ENCODE results near the gene FGGY.
"Not testable (repeated sequence)": the region's sequence is repeated elsewhere in the genome, so short reads cannot be mapped to it uniquely, and the experiment has no call there.

Gene FGGY

GRCh38 chr1:59526240-59526639 is 229.3 kb downstream of the FGGY start:
- Histone ChIP-seq H3K27ac (no peak overlapping the region), H3K36me3 (no peaks in the 10 kb centered on the region), H3K4me3 (ENCODE audit: low read depth, low read length) (no peak overlapping the region), H3K27me3 (ENCODE audit: insufficient read depth, low read depth, severe bottlenecking) (no peaks in the 10 kb centered on the region), H3K9me3 (ENCODE audit: severe bottlenecking) (no peaks in the 10 kb centered on the region)
- TF ChIP-seq, protein P1, sequence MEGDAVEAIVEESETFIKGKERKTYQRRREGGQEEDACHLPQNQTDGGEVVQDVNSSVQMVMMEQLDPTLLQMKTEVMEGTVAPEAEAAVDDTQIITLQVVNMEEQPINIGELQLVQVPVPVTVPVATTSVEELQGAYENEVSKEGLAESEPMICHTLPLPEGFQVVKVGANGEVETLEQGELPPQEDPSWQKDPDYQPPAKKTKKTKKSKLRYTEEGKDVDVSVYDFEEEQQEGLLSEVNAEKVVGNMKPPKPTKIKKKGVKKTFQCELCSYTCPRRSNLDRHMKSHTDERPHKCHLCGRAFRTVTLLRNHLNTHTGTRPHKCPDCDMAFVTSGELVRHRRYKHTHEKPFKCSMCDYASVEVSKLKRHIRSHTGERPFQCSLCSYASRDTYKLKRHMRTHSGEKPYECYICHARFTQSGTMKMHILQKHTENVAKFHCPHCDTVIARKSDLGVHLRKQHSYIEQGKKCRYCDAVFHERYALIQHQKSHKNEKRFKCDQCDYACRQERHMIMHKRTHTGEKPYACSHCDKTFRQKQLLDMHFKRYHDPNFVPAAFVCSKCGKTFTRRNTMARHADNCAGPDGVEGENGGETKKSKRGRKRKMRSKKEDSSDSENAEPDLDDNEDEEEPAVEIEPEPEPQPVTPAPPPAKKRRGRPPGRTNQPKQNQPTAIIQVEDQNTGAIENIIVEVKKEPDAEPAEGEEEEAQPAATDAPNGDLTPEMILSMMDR (IDR thresholded peaks at IDR 0.05; ENCODE audit: low read depth, low read length), result no peak
- no peak for DNase-seq

- no peak overlapping the region for H3K27ac ChIP-seq
- no peaks in the 10 kb centered on the region for H3K36me3 ChIP-seq
- no peaks in the 10 kb centered on the region for H3K27me3 ChIP-seq (ENCODE audit: insufficient read depth, low read depth, severe bottlenecking)
- TF ChIP-seq, protein P1 (IDR thresholded peaks at IDR 0.05; ENCODE audit: low read depth, low read length), result no peak
- H3K4me3 ChIP-seq (ENCODE audit: low read depth, low read length), result no peak overlapping the region
- DNase-seq, result no peak
- peaks cover under 1% of the 10 kb centered on the region for H3K9me3 ChIP-seq (ENCODE audit: severe bottlenecking)
Observed at GRCh38 chr1:59528471-59528870, 231.6 kb downstream of the FGGY start.

- H3K27ac ChIP-seq, result no peak overlapping the region
- H3K36me3 ChIP-seq, result no peaks in the 10 kb centered on the region
- TF ChIP-seq, protein P1 (IDR thresholded peaks at IDR 0.05; ENCODE audit: low read depth, low read length), result no peak
- H3K4me3 ChIP-seq (ENCODE audit: low read depth, low read length), result no peak overlapping the region
- H3K9me3 ChIP-seq (ENCODE audit: severe bottlenecking), result peaks cover 2% of the 10 kb centered on the region
- no peak for DNase-seq
- no peaks in the 10 kb centered on the region for H3K27me3 ChIP-seq (ENCODE audit: insufficient read depth, low read depth, severe bottlenecking)
Observed at GRCh38 chr1:59528900-59529299, 232.0 kb downstream of the FGGY start.

- no peak overlapping the region for H3K4me3 ChIP-seq (ENCODE audit: low read depth, low read length)
- no peaks in the 10 kb centered on the region for H3K36me3 ChIP-seq
- no peaks in the 10 kb centered on the region for H3K27me3 ChIP-seq (ENCODE audit: insufficient read depth, low read depth, severe bottlenecking)
- peaks cover 2% of the 10 kb centered on the region for H3K9me3 ChIP-seq (ENCODE audit: severe bottlenecking)
- DNase-seq, result no peak
- TF ChIP-seq, protein P1 (IDR thresholded peaks at IDR 0.05; ENCODE audit: low read depth, low read length), result no peak
- no peak overlapping the region for H3K27ac ChIP-seq
Observed at GRCh38 chr1:59530119-59530518, 233.2 kb downstream of the FGGY start.

GRCh38 chr1:59532102-59532501 is 235.2 kb downstream of the FGGY start:
- TF ChIP-seq, protein P1 (IDR thresholded peaks at IDR 0.05; ENCODE audit: low read depth, low read length), result no peak
- H3K36me3 ChIP-seq, result no peaks in the 10 kb centered on the region
- no peak for DNase-seq
- H3K4me3 ChIP-seq (ENCODE audit: low read depth, low read length), result no peak overlapping the region
- H3K27me3 ChIP-seq (ENCODE audit: insufficient read depth, low read depth, severe bottlenecking), result no peaks in the 10 kb centered on the region
- H3K27ac ChIP-seq, result no peak overlapping the region
- H3K9me3 ChIP-seq (ENCODE audit: severe bottlenecking), result peaks cover 2% of the 10 kb centered on the region

DNA sequence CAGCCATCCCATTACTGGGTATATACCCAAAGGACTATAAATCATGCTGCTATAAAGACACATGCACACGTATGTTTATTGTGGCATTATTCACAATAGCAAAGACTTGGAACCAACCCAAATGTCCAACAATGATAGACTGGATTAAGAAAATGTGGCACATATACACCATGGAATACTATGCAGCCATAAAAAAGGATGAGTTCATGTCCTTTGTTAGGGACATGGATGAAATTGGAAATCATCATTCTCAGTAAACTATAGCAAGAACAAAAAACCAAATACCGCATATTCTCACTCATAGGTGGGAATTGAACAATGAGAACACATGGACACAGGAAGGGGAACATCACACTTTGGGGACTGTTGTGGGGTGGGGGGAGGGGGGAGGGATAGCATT is 241.6 kb downstream of the FGGY start:
- not testable (repeated sequence) for DNase-seq; H3K27me3 ChIP-seq (ENCODE audit: insufficient read depth, low read depth, severe bottlenecking); H3K27ac ChIP-seq; H3K36me3 ChIP-seq; H3K4me3 ChIP-seq (ENCODE audit: low read depth, low read length); H3K9me3 ChIP-seq (ENCODE audit: severe bottlenecking)
